ENCODE results near the gene DAB2IP. TPM values are rescaled to one million over a fixed set of nuclear protein-coding genes. Genes with fewer than 3 reads are reported as not detected.

The DAB2IP gene
- total and polyA plus RNA-seq, 4 donors, result 19.4 to 75.0 (median 28.7) TPM

GRCh38 chr9:121676926-121677325 is 25.5 kb downstream of the DAB2IP start:
- DNase-seq (peak in 2 of 3 donors; percentile 26 to 55), ATAC-seq (ENCODE audit: insufficient read depth, low FRiP score) (no peak)
- Histone ChIP-seq H3K36me3 (ENCODE audit: control insufficient read depth in 4 of 4, insufficient read depth in 4 of 4, low read length in 4 of 4) (peaks cover 0 to 14% (median 7%) of the 10 kb centered on the region in 4 donors), H3K4me1 (ENCODE audit: control insufficient read depth in 5 of 5, insufficient read depth in 5 of 5, low read length in 5 of 5) (peaks cover 0 to 15% (median 3%) of the 10 kb centered on the region in 5 donors), H3K27ac (ENCODE audit: low read depth in 1 of 2, low read length in 1 of 2) (no peak overlapping the region), H3K4me3 (no peak overlapping the region), H3K9me3 (ENCODE audit: control insufficient read depth in 4 of 4, insufficient read depth in 3 of 4, low read length in 3 of 4) (no peaks in the 10 kb centered on the region), H3K9ac (ENCODE audit: insufficient read depth in 1 of 2, low read length in 2 of 2) (no peak overlapping the region), H3K27me3 (ENCODE audit: control insufficient read depth in 3 of 3, insufficient read depth in 3 of 3, low read length in 2 of 3) (no peaks in the 10 kb centered on the region)
- no peak for TF ChIP-seq CTCF (IDR thresholded peaks at IDR 0.05; ENCODE audit: control extremely low read depth, extremely low read depth)
- 78 to 79% methylated on average over 4 of the region's 4 CpGs for WGBS, 2 donors

GRCh38 chr9:121678501-121679022 is 27.1 kb downstream of the DAB2IP start:
- Histone ChIP-seq H3K9me3 (ENCODE audit: control insufficient read depth in 4 of 4, insufficient read depth in 3 of 4, low read length in 3 of 4) (no peaks in the 10 kb centered on the region), H3K4me3 (no peak overlapping the region), H3K9ac (ENCODE audit: insufficient read depth in 1 of 2, low read length in 2 of 2) (no peak overlapping the region), H3K36me3 (ENCODE audit: control insufficient read depth in 4 of 4, insufficient read depth in 4 of 4, low read length in 4 of 4) (peaks cover 0 to 14% (median 7%) of the 10 kb centered on the region in 4 donors), H3K27me3 (ENCODE audit: control insufficient read depth in 3 of 3, insufficient read depth in 3 of 3, low read length in 2 of 3) (no peaks in the 10 kb centered on the region), H3K27ac (ENCODE audit: low read depth in 1 of 2, low read length in 1 of 2) (no peak overlapping the region), H3K4me1 (ENCODE audit: control insufficient read depth in 5 of 5, insufficient read depth in 5 of 5, low read length in 5 of 5) (peaks cover 0 to 10% (median 3%) of the 10 kb centered on the region in 5 donors)
- WGBS, 2 donors, result 95 to 97% methylated on average over 22 of the region's 22 CpGs
- no peak for DNase-seq
- no peak for TF ChIP-seq CTCF (IDR thresholded peaks at IDR 0.05; ENCODE audit: control extremely low read depth, extremely low read depth)
- no peak for ATAC-seq (ENCODE audit: insufficient read depth, low FRiP score)

- no peak overlapping the region for H3K27ac ChIP-seq (ENCODE audit: low read depth in 1 of 2, low read length in 1 of 2)
- ATAC-seq (ENCODE audit: insufficient read depth, low FRiP score) (no peak), DNase-seq (no peak)
- WGBS, 2 donors, result 95 to 98% methylated on average over 7 of the region's 7 CpGs
- H3K4me1 ChIP-seq (ENCODE audit: control insufficient read depth in 5 of 5, insufficient read depth in 5 of 5, low read length in 5 of 5), result peaks cover 0 to 7% (median 3%) of the 10 kb centered on the region in 5 donors
- TF ChIP-seq CTCF (IDR thresholded peaks at IDR 0.05; ENCODE audit: control extremely low read depth, extremely low read depth), result no peak
- peaks cover 0 to 18% (median 7%) of the 10 kb centered on the region in 4 donors for H3K36me3 ChIP-seq (ENCODE audit: control insufficient read depth in 4 of 4, insufficient read depth in 4 of 4, low read length in 4 of 4)
- H3K9ac ChIP-seq (ENCODE audit: insufficient read depth in 1 of 2, low read length in 2 of 2), result no peak overlapping the region
- no peaks in the 10 kb centered on the region for H3K27me3 ChIP-seq (ENCODE audit: control insufficient read depth in 3 of 3, insufficient read depth in 3 of 3, low read length in 2 of 3)
- H3K4me3 ChIP-seq, result no peak overlapping the region
- H3K9me3 ChIP-seq (ENCODE audit: control insufficient read depth in 4 of 4, insufficient read depth in 3 of 4, low read length in 3 of 4), result no peaks in the 10 kb centered on the region
These were observed 28.6 kb downstream of the DAB2IP start for GRCh38 chr9:121679901-121680635.
